Stimulated activated naive CD4-positive, alpha-beta T cell treated with Interleukin-2 at 50 U/mL for 16 hours (primary cell): Measurements from ENCODE around the gene FAM161A.
"Not testable (repeated sequence)": the region's sequence is repeated elsewhere in the genome, so short reads cannot be mapped to it uniquely, and the experiment has no call there.

Experiments used
- DNase-seq: peaks from one replicate; lab custom pipeline; 2025; lab: John Stamatoyannopoulos, UW

Gene FAM161A, protein sequence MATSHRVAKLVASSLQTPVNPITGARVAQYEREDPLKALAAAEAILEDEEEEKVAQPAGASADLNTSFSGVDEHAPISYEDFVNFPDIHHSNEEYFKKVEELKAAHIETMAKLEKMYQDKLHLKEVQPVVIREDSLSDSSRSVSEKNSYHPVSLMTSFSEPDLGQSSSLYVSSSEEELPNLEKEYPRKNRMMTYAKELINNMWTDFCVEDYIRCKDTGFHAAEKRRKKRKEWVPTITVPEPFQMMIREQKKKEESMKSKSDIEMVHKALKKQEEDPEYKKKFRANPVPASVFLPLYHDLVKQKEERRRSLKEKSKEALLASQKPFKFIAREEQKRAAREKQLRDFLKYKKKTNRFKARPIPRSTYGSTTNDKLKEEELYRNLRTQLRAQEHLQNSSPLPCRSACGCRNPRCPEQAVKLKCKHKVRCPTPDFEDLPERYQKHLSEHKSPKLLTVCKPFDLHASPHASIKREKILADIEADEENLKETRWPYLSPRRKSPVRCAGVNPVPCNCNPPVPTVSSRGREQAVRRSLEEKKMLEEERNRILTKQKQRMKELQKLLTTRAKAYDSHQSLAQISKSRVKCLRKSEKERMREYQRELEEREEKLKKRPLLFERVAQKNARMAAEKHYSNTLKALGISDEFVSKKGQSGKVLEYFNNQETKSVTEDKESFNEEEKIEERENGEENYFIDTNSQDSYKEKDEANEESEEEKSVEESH

DNA sequence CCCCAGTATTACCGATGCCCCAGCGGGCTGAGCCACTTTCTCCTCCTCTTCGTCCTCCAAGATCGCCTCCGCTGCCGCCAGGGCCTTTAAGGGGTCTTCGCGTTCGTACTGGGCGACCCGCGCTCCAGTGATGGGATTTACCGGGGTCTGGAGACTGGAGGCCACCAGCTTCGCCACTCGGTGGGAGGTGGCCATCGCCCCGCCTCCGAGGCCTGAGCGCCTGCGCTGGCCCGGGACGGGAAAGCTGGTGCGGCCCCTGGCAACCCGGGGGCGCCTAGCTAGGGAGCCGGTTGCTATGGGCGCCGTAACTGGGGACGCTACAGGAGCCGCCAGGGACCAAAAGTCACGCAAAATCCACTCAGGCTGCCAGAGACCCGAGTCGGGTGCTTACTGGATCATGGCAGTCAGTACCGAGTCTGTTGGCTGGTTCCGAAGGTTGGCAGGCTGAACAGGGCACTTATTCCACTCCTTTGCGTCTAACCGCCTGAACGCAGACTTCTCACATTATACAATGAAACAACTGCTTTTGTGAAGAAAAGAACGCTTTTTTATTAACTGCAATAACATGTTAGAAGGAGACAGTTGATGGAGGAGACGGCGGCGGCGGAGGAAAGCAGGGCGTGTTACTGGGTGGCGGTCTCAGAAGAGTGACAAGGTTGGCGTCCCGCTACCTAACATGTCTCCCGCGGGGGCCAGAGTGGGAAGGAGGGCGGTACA lies at the start of gene FAM161A:
FAM161A (minus strand) TSS at position 214 of the 717 bp plus-strand sequence; CDS start at position 195, 19 bp downstream.
- peak; percentile 68 for DNase-seq

DNA sequence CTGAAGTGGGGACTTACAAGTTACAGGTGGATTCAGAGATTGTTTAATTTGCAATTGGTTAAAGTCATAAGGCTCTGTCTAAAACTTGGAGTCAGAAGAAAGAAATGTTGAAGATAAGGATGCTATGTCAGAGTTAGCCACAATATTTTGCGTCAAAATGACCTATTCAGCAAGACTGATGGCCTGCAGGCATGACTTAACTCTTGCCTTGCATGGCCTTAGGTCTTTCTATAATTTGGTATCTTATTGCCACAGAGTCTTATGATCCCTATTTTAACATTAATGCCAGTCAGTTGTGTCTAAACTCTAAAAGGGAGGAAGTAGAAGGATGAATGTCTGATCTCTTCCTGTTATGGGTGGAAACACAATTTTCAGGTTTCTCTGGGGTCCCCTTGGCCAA lies 46.4 kb upstream of the FAM161A start:
- DNase-seq = no peak

DNA sequence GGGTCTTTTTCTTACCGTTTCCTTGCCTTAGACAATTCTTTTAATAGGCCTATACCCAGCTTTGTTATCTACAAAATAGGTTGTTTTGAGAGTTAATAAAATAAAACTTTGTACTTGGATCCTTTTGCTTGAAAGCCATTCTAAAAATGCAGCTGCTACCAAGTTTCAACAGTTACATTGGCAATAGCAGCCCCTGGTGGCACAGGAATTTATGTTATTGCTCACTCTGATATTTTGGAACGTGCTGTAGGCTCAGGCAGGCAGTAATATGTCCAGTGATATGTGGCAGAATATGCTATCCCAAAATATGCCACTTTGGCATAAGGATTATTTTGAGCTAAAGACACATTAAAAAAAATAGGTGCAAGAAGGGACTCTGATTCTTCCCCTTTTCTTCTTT lies 45.0 kb upstream of the FAM161A start:
- no peak for DNase-seq

GRCh38 chr2:61888267-61889055 lies 34.6 kb upstream of the FAM161A start, which contains the start of gene CCT4:
Gene CCT4, minus strand, starts transcription at chr2:61888656. Its CDS starts 149 bp downstream, at chr2:61888507.
- peak; percentile 81 for DNase-seq

- peak; percentile 11 for DNase-seq
Measured at GRCh38 chr2:61887717-61888266, 33.9 kb upstream of the FAM161A start.

DNA sequence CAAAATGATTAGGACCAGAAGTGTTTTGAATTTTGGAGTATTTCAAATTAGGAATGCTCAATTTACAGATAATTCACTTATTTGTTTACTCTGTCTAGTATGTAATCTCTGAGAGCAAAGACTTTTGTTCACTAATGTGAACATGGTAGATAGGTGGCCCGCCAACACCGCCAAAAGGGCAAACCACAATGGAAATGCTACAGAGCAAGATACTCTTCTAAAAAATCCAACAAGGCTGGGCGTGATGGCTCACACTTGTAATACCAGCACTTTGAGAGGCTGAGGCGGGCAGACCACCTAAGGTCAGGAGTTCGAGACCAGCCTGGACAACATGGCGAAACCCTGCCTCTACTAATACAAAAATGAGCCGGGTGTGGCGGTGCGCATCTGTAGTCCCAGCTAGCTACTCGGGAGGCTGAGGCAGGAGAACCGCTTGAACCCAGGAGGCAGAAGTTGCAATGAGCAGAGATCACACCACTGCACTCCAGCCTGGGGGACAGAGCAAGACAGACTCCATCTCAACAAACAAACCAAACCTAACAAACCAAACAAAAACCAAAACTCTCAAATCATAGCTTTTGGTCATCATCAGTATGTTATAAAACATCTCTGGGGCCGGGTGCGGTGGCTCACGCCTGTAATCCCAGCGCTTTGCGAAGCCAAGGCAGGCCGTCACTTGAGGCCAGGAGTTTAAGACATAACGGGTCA lies 32.2 kb upstream of the FAM161A start:
- no peak for DNase-seq

GRCh38 chr2:61882850-61883249 lies 29.0 kb upstream of the FAM161A start:
- no peak for DNase-seq

GRCh38 chr2:61879351-61879750 lies 25.5 kb upstream of the FAM161A start:
- not testable (repeated sequence) for DNase-seq

- no peak for DNase-seq
Measured at GRCh38 chr2:61878761-61879160, 24.9 kb upstream of the FAM161A start.

GRCh38 chr2:61877571-61878245 lies 23.8 kb upstream of the FAM161A start:
- no peak for DNase-seq

- no peak for DNase-seq
Measured at GRCh38 chr2:61876400-61876799, 22.5 kb upstream of the FAM161A start.

DNA sequence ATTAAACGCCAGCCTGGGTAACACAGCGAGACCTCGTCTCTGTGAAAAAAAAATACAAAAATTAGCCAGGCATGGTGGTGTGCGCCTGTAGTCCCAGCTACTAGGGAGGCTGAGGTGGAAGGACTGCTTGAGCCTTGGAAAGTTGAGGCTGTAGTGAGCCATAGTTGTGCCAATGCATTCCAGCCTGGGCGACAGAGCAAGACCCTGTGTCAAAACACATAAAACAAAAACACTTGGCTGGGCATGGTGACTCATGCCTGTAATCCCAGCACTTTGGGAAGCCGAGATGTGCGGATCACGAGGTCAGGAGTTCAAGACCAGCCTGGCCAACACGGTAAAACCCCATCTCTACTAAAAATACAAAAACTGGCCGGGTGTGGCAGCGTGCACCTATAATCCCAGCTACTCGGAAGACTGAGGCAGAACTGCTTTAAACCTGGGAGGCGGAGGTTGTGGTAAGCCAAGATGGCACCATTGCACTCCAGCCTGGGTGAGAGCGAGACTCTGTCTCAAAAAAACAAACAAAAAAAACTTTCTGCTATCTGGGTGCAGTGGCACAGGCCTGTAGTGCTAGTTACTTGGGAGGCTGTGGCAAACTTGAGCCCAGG lies 12.7 kb upstream of the FAM161A start:
- DNase-seq = not testable (repeated sequence)

GRCh38 chr2:61862085-61862484 lies 8.2 kb upstream of the FAM161A start:
- no peak for DNase-seq

DNA sequence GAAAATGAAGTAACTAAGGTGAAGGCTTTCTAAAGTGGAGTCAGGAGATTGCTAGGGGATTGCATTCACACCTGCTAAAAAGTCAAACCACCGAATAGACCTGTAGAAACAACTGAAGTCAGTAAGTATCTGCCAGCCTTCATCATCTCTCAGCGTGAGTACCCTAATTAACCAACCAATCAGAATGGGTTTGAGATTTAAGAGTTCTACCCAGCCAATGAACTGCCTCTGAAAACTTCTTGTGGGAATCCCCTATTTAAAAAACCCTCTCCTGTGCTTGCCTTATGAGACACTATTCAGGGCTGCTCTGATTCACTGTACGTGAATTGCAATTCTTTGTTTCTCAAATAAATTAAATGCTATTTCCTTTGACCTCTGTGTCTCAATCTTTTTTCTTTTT lies 3.4 kb upstream of the FAM161A start:
- no peak for DNase-seq

GRCh38 chr2:61855318-61855613 lies 1.4 kb upstream of the FAM161A start:
- DNase-seq = no peak

GRCh38 chr2:61854564-61855317 lies 881 bp upstream of the FAM161A start:
- DNase-seq = peak; percentile 92

GRCh38 chr2:61853086-61853846 lies 594 bp downstream of the FAM161A start:
- no peak for DNase-seq

DNA sequence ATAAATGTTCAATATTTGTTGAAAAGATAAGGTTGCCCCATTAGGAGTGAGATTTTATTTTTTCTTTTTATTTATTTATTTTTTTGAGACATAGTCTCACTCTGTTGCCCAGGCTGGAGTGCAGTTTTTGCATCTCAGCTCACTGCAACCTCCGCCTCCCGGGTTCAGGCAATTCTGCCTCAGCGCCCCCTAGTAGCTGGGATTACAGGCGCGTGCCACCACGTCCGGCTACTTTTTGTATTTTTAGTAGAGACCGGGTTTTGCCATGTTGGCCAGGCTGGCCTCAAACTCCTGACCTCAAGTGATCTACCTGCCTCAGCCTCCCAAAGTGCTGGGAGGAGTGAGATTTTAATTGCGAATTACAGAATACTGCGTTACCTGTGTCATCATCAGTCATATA lies 2.6 kb downstream of the FAM161A start:
- not testable (repeated sequence) for DNase-seq
